Upper lobe of left lung (tissue), 6 donors: Measurements from ENCODE around the gene SIRPD. TPM values are rescaled to one million over a fixed set of nuclear protein-coding genes. Genes with fewer than 3 reads are reported as not detected.

ENCODE experiments used
- ATAC-seq, 2 donors: fragments of 200-7000 bp; cut with Tn5 transposase; one replicate each; pipeline ENCODE4 v1.9.1; 2022; ENCODE audit warnings: mild to moderate bottlenecking in 2 of 2, moderate library complexity in 2 of 2; ENCODE audit not compliant: low FRiP score in 2 of 2
- DNase-seq, 2 donors: peaks; one replicate each; pipeline ENCODE4 v3.0.0-alpha.2; 2019 to 2020
- H3K27ac ChIP-seq, 4 donors: fragments of 200-600 bp; sonication (generic); one replicate each; pipeline ENCODE4 v1.5.1; 2016 to 2019
- H3K27me3 ChIP-seq, 4 donors: fragments of 200-600 bp; sonication (generic); one replicate each; pipeline ENCODE4 v1.5.1; 2017 to 2019
- H3K36me3 ChIP-seq, 4 donors: fragments of 200-600 bp; sonication (generic); one replicate each; pipeline ENCODE4 v1.5.1; 2016 to 2019
- H3K4me1 ChIP-seq, 4 donors: fragments of 200-600 bp; sonication (generic); one replicate each; pipeline ENCODE4 v1.5.1; 2018 to 2019
- H3K4me3 ChIP-seq, 4 donors: fragments of 200-600 bp; sonication (generic); one replicate each; pipeline ENCODE4 v1.5.1; 2017 to 2019; ENCODE audit warnings: mild to moderate bottlenecking in 2 of 4, moderate library complexity in 1 of 4
- H3K9me3 ChIP-seq, 4 donors: fragments of 200-600 bp; sonication (generic); one replicate each; pipeline ENCODE4 v1.5.1; 2018 to 2019
- EP300 ChIP-seq, 4 donors: sonication (generic); formaldehyde crosslinking; IDR thresholded peaks; one replicate each; pipeline ENCODE4 v1.5.1; 2017; ENCODE audit warnings: antibody characterized with exemption in 4 of 4, control low read depth in 2 of 4
- POLR2A ChIP-seq, 4 donors: fragments of 450-650 bp; IDR thresholded peaks; one replicate each; pipeline ENCODE4 v1.5.1; 2016 to 2017; ENCODE audit warnings: antibody characterized with exemption in 4 of 4, mild to moderate bottlenecking in 2 of 4
- POLR2AphosphoS5 ChIP-seq, 2 donors: sonication (generic); formaldehyde crosslinking; IDR thresholded peaks; one replicate each; pipeline ENCODE4 v1.5.1; 2017; ENCODE audit warnings: antibody characterized with exemption in 2 of 2
- WGBS, 2 donors: methylation state at CpG; one replicate each; pipeline ENCODE4 v1.1.5; 2017 to 2018; 5-methylcytosine and 5-hydroxymethylcytosine counted together
- total RNA-seq, 6 donors: library from RNA; depleted of rRNA in 4 of 6; stranded (reverse); fragments of >200 nt in 4 of 6; gene quantifications; one replicate each; pipeline versions ENCODE4 v1.1.0 to v1.2.1, GENCODE V29; 2016 to 2021
- TF ChIP-seq, protein P1 (sequence below), 6 experiments: fragments of 450-650 bp in 4 of 6; fragments of 200-600 bp in 2 of 6; sonication (generic) in 2 of 6; IDR thresholded peaks; one replicate each; pipeline ENCODE4 v1.5.1; 2016 to 2019; ENCODE audit warnings: antibody characterized with exemption in 6 of 6
- donor health status: DM: no; HTN: no; CAD: no; lungs with moderate emphysema.
- donor health status: DM: no; HTN: yes; CAD: no; lungs with severe emphysema.

The SIRPD gene
- total RNA-seq, 6 donors from 2014 or later, result 0.69 to 2.2 (median 1.5) TPM; not detected in 2

DNA sequence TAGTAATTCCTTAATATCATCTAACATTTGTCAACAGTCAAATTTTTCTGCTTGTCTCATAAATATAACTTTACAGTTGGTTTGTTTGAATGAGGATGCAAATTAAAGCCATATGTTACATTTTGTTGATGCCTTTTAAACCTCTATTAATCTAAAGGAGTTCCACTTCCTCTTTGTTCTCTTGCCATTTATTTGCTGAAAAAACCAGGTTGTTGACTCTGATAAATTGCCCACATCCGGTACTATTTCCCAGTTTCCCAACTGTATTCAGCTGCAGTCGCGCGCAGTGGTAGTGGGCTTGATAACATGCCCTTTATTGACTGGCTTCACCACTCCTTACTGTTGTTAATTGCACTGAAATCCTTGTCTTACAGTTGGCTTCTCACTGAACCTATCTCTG is 33.5 kb downstream of the SIRPD start:
- Histone ChIP-seq H3K36me3 (no peaks in the 10 kb centered on the region), H3K27me3 (no peaks in the 10 kb centered on the region), H3K27ac (no peak overlapping the region), H3K9me3 (no peaks in the 10 kb centered on the region), H3K4me1 (no peaks in the 10 kb centered on the region), H3K4me3 (no peak overlapping the region)
- ATAC-seq, result no peak
- no peak for DNase-seq
- WGBS, 2 donors, result 29 to 45% methylated on average over 4 of the region's 4 CpGs
- TF ChIP-seq POLR2AphosphoS5 (IDR thresholded peaks at IDR 0.05), result no peak

DNA sequence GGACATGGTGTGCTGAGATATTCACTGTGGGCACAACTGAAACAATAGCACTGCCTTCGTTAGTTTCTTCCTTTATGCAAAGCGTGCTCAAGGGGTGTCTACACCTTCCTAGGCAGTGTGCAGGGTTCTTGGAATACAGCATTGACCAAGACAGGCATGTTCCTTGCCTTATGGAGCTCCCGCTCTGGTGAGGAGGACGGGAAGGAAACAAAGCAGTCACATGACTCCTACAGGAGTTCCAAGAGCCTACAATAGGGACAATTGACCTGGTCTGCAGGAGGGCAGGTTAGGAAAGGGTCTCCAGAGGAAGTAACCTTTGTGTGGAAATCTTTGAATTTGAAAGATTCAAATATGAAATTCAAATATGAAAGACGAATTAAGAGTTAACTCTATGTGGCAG is 40.5 kb downstream of the SIRPD start:
- Histone ChIP-seq H3K36me3 (no peaks in the 10 kb centered on the region), H3K4me3 (no peak overlapping the region), H3K27me3 (no peaks in the 10 kb centered on the region), H3K27ac (no peak overlapping the region), H3K9me3 (no peaks in the 10 kb centered on the region), H3K4me1 (no peaks in the 10 kb centered on the region)
- 72 to 86% methylated on average over 5 of the region's 5 CpGs for WGBS, 2 donors
- TF ChIP-seq, protein P1, sequence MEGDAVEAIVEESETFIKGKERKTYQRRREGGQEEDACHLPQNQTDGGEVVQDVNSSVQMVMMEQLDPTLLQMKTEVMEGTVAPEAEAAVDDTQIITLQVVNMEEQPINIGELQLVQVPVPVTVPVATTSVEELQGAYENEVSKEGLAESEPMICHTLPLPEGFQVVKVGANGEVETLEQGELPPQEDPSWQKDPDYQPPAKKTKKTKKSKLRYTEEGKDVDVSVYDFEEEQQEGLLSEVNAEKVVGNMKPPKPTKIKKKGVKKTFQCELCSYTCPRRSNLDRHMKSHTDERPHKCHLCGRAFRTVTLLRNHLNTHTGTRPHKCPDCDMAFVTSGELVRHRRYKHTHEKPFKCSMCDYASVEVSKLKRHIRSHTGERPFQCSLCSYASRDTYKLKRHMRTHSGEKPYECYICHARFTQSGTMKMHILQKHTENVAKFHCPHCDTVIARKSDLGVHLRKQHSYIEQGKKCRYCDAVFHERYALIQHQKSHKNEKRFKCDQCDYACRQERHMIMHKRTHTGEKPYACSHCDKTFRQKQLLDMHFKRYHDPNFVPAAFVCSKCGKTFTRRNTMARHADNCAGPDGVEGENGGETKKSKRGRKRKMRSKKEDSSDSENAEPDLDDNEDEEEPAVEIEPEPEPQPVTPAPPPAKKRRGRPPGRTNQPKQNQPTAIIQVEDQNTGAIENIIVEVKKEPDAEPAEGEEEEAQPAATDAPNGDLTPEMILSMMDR (IDR thresholded peaks at IDR 0.05), result no peak
- TF ChIP-seq POLR2A (IDR thresholded peaks at IDR 0.05), result no peak
- TF ChIP-seq EP300 (IDR thresholded peaks at IDR 0.05), result no peak
- no peak for TF ChIP-seq POLR2AphosphoS5 (IDR thresholded peaks at IDR 0.05)
- no peak for ATAC-seq
- no peak for DNase-seq

DNA sequence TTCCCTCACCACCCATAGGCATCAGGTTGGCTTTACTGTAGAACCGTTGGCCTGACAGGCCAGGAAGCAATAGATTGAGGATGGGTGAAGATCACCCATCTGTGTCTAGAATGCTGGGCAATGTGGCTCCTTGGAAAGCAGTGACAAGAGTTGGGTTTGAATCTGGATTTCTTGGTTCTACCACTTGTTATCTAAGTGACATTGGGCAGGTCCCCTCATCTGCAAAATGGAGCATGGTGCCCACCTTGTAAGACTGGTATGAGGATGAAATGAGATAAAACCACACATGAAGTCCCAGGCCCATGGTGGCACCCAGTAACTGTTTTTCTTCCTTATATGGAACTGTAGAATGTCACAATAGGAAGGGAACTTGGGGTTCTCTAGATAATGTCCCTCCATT is 43.7 kb downstream of the SIRPD start:
- Histone ChIP-seq H3K9me3 (no peaks in the 10 kb centered on the region), H3K27me3 (no peaks in the 10 kb centered on the region), H3K4me3 (no peak overlapping the region), H3K36me3 (no peaks in the 10 kb centered on the region), H3K27ac (no peak overlapping the region), H3K4me1 (no peaks in the 10 kb centered on the region)
- WGBS, 2 donors, result 72 to 93% methylated on average over 1 of the region's 1 CpG
- TF ChIP-seq POLR2A (IDR thresholded peaks at IDR 0.05) (no peak), EP300 (IDR thresholded peaks at IDR 0.05) (no peak), POLR2AphosphoS5 (IDR thresholded peaks at IDR 0.05) (no peak)
- TF ChIP-seq, protein P1 (IDR thresholded peaks at IDR 0.05), result no peak
- ATAC-seq, result no peak
- DNase-seq, result no peak

DNA sequence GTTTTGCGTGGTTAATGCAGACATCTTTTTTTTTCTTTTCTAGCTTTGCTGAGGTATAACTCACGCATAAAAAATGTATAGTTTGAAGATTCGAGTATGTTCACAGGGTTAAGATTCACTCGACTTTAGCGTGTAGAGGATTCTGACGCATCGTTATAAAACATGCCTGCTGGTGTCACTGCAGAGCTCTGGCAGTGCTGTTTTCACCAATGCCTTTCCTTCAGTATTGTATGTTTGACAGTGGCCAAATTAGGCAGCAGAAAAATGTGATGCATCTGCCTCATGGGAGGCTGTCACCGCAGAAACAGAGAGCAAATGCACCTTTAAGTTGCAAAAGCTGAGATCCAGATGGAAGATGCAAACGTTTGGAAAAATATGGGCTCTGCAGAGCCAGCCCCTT is 48.3 kb downstream of the SIRPD start:
- no peaks in the 10 kb centered on the region for H3K27me3 ChIP-seq
- TF ChIP-seq POLR2A (IDR thresholded peaks at IDR 0.05), result no peak
- TF ChIP-seq POLR2AphosphoS5 (IDR thresholded peaks at IDR 0.05), result no peak
- TF ChIP-seq EP300 (IDR thresholded peaks at IDR 0.05), result no peak
- TF ChIP-seq, protein P1 (IDR thresholded peaks at IDR 0.05), result peak in 1 of 6 experiments; percentile 24
- no peaks in the 10 kb centered on the region for H3K9me3 ChIP-seq
- no peak for DNase-seq
- no peak overlapping the region for H3K4me3 ChIP-seq
- 30 to 39% methylated on average over 9 of the region's 9 CpGs for WGBS, 2 donors
- no peaks in the 10 kb centered on the region for H3K36me3 ChIP-seq
- H3K27ac ChIP-seq, result no peak overlapping the region
- peak in 1 of 2 donors; percentile 44 for ATAC-seq
- no peaks in the 10 kb centered on the region for H3K4me1 ChIP-seq

DNA sequence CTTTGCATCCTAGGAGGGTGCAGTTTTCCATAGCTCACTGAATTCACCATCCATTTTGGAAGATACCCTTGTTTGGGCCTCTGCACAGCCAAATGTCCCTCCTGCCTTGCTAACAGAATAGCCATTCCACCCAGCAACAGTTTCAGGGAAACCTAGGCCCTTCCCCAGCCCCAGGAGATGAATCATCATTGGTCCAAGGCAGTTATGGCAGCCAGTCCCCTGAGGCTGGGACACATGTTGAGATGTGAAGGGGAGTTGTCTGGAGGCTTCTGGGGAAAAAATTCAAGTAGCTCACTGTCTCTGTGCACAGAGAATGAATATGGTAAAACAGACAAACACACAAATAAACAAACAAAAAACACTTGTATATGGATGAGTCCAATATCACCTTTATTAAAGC is 48.9 kb downstream of the SIRPD start:
- ATAC-seq, result no peak
- Histone ChIP-seq H3K9me3 (no peaks in the 10 kb centered on the region), H3K27me3 (no peaks in the 10 kb centered on the region), H3K4me1 (no peaks in the 10 kb centered on the region), H3K27ac (no peak overlapping the region), H3K36me3 (no peaks in the 10 kb centered on the region), H3K4me3 (no peak overlapping the region)
- TF ChIP-seq, protein P1 (IDR thresholded peaks at IDR 0.05), result no peak
- no peak for TF ChIP-seq POLR2A (IDR thresholded peaks at IDR 0.05)
- no peak for TF ChIP-seq POLR2AphosphoS5 (IDR thresholded peaks at IDR 0.05)
- no peak for TF ChIP-seq EP300 (IDR thresholded peaks at IDR 0.05)
- DNase-seq, result no peak
